HepG2 (cell line): ENCODE measurements around the gene AKAP12. TPM values are rescaled to one million over a fixed set of nuclear protein-coding genes. Genes with fewer than 3 reads are reported as not detected.
A peak's percentile ranks its signal among the peaks of the same experiment; 100 is the strongest.

Source experiments
- DMAP1 ChIP-seq: IDR thresholded peaks from 2 replicates; pipeline ENCODE4 v1.6.1; 2016
- DR1 ChIP-seq: sonication (generic); formaldehyde crosslinking; IDR thresholded peaks from 2 replicates; pipeline ENCODE4 v1.8.0; 2021; ENCODE audit warnings: mild to moderate bottlenecking, missing genetic modification reagents, inconsistent platforms
- FLYWCH1 ChIP-seq: sonication (generic); formaldehyde crosslinking; IDR thresholded peaks from 2 replicates; pipeline ENCODE4 v1.8.1; 2023; ENCODE audit warnings: mild to moderate bottlenecking, missing genetic modification reagents
- HOMEZ ChIP-seq: IDR thresholded peaks from 2 replicates; pipeline ENCODE4 v1.6.1; 2016; ENCODE audit warnings: low read depth
- KLF13 ChIP-seq: sonication (generic); formaldehyde crosslinking; IDR thresholded peaks from 2 replicates; pipeline ENCODE4 v1.4.0; 2020; ENCODE audit warnings: mild to moderate bottlenecking, missing genetic modification reagents
- KLF9 ChIP-seq: IDR thresholded peaks from 2 replicates; pipeline ENCODE4 v1.6.1; 2016; ENCODE audit warnings: low read depth
- MAFG ChIP-seq: sonication (generic); formaldehyde crosslinking; IDR thresholded peaks from 2 replicates; pipeline ENCODE4 v1.5.1; 2020; ENCODE audit warnings: mild to moderate bottlenecking, missing genetic modification reagents
- MXD1 ChIP-seq: sonication (generic); formaldehyde crosslinking; IDR thresholded peaks from 2 replicates; pipeline ENCODE4 v1.4.0; 2020; ENCODE audit warnings: mild to moderate bottlenecking, missing genetic modification reagents
- NCOA2 ChIP-seq: sonication (generic); formaldehyde crosslinking; IDR thresholded peaks from 2 replicates; pipeline ENCODE4 v1.8.0; 2022; ENCODE audit warnings: inconsistent platforms
- NFKBIZ ChIP-seq: IDR thresholded peaks from 2 replicates; pipeline ENCODE4 v1.6.1; 2018; ENCODE audit warnings: missing genetic modification reagents, missing compliant biosample characterization
- RFX1 ChIP-seq: fragments of 450-650 bp; IDR thresholded peaks from 2 replicates; pipeline ENCODE4 v1.6.1; 2017
- SRY ChIP-seq: sonication (generic); formaldehyde crosslinking; IDR thresholded peaks from 2 replicates; pipeline ENCODE4 v1.8.0; 2022; ENCODE audit warnings: mild to moderate bottlenecking, missing genetic modification reagents
- STAT5B ChIP-seq: sonication (generic); formaldehyde crosslinking; IDR thresholded peaks from 2 replicates; pipeline ENCODE4 v1.4.0; 2020; ENCODE audit warnings: missing genetic modification reagents
- TAF1 ChIP-seq: sonication (generic); formaldehyde crosslinking; IDR thresholded peaks from 2 replicates; pipeline ENCODE4 v1.4.0; 2020; ENCODE audit warnings: missing genetic modification reagents
- ZBTB49 ChIP-seq: sonication (generic); formaldehyde crosslinking; IDR thresholded peaks from 2 replicates; pipeline ENCODE4 v1.4.0; 2020; ENCODE audit warnings: missing genetic modification reagents, borderline replicate concordance
- ZFP90 ChIP-seq: sonication (generic); formaldehyde crosslinking; IDR thresholded peaks from 2 replicates; pipeline ENCODE4 v1.8.0; 2022; ENCODE audit warnings: missing genetic modification reagents, mild to moderate bottlenecking, inconsistent platforms, borderline replicate concordance
- ZNF101 ChIP-seq: sonication (generic); formaldehyde crosslinking; IDR thresholded peaks from 2 replicates; pipeline ENCODE4 v1.4.0; 2020; ENCODE audit warnings: mild to moderate bottlenecking, low read depth, missing genetic modification reagents, borderline replicate concordance
- ZNF160 ChIP-seq: sonication (generic); formaldehyde crosslinking; IDR thresholded peaks from 2 replicates; pipeline ENCODE4 v1.8.0; 2022; ENCODE audit warnings: mild to moderate bottlenecking, inconsistent platforms, missing genetic modification reagents
- ZNF207 ChIP-seq: fragments of 450-650 bp; IDR thresholded peaks from 2 replicates; pipeline ENCODE4 v1.6.1; 2016; ENCODE audit warnings: antibody characterized with exemption, borderline replicate concordance
- ZNF282 ChIP-seq: fragments of 450-650 bp; IDR thresholded peaks from 2 replicates; pipeline ENCODE4 v1.6.1; 2018; ENCODE audit not compliant: partially characterized antibody
- ZNF333 ChIP-seq: sonication (generic); formaldehyde crosslinking; IDR thresholded peaks from 2 replicates; pipeline ENCODE4 v1.4.0; 2020; ENCODE audit warnings: mild to moderate bottlenecking, missing genetic modification reagents, borderline replicate concordance
- ZNF546 ChIP-seq: sonication (generic); formaldehyde crosslinking; conservative IDR thresholded peaks from 2 replicates; pipeline ENCODE4 v1.8.1; 2023; ENCODE audit warnings: mild to moderate bottlenecking, missing genetic modification reagents
- ZNF547 ChIP-seq: sonication (generic); formaldehyde crosslinking; IDR thresholded peaks from 2 replicates; pipeline ENCODE4 v1.5.1; 2020; ENCODE audit warnings: mild to moderate bottlenecking, missing genetic modification reagents
- ZNF577 ChIP-seq: sonication (generic); formaldehyde crosslinking; IDR thresholded peaks from 2 replicates; pipeline ENCODE4 v1.4.0; 2020; ENCODE audit warnings: mild to moderate bottlenecking, low read depth, missing genetic modification reagents, borderline replicate concordance
- ZNF660 ChIP-seq: sonication (generic); formaldehyde crosslinking; IDR thresholded peaks from 2 replicates; pipeline ENCODE4 v1.5.1; 2020; ENCODE audit warnings: mild to moderate bottlenecking, low read depth, missing genetic modification reagents, borderline replicate concordance
- ZNF7 ChIP-seq: IDR thresholded peaks from 2 replicates; pipeline ENCODE4 v1.6.1; 2016; ENCODE audit warnings: missing biosample characterization, missing genetic modification reagents
- ZNF720 ChIP-seq: sonication (generic); formaldehyde crosslinking; IDR thresholded peaks from 2 replicates; pipeline ENCODE4 v1.4.0; 2020; ENCODE audit warnings: missing genetic modification reagents
- ZNF790 ChIP-seq: sonication (generic); formaldehyde crosslinking; IDR thresholded peaks from 2 replicates; pipeline ENCODE4 v1.8.0; 2022; ENCODE audit warnings: missing genetic modification reagents, mild to moderate bottlenecking, borderline replicate concordance
- ZSCAN31 ChIP-seq: sonication (generic); formaldehyde crosslinking; IDR thresholded peaks from 2 replicates; pipeline ENCODE4 v1.5.0; 2020; ENCODE audit warnings: low read depth, mild to moderate bottlenecking, missing genetic modification reagents
- polyA plus RNA-seq, 8 experiments: library from polyadenylated mRNA; depleted of rRNA in 3 of 8; stranded (reverse) in 7 of 8; unstranded in 1 of 8; fragments of >200 nt; fragmentation: Illumina TruSeq in 4 of 8; extraction: Trizol in 4 of 8; gene quantifications; 2 replicates each; pipeline versions ENCODE4 v1.2.1 to v1.2.3, GENCODE V29; 2011 to 2016; ENCODE audit warnings: low read depth in 4 of 8, missing spikeins in 1 of 8, mixed read lengths in 1 of 8; ENCODE audit not compliant: insufficient read depth in 1 of 8
- total RNA-seq, 5 experiments: library from RNA; depleted of rRNA; stranded (reverse); fragments of >200 nt; fragmentation: Illumina TruSeq; extraction: Trizol; gene quantifications; 2 replicates each; pipeline ENCODE4 v1.2.3, GENCODE V29; 2016; ENCODE audit warnings: low read depth in 1 of 5

The AKAP12 gene
- total and polyA plus RNA-seq, 2 of the 13 experiments (the other 11 are each of a cell fraction or from before 2014, with no cell fraction given): 10.6 to 19.0 TPM

GRCh38 chr6:151391471-151392413 is 152.0 kb downstream of the AKAP12 start, which contains the start of gene ZBTB2 (continued):
- TF ChIP-seq NFKBIZ (CRISPR knock-in tag): no peak
- TF ChIP-seq FLYWCH1 (CRISPR knock-in tag): 0 out of 2 replicates have a peak, but pooled peaks have one; percentile 20
- TF ChIP-seq ZNF660: no peak
- no peak for TF ChIP-seq ZSCAN31 (CRISPR knock-in tag)
- TF ChIP-seq NCOA2 (CRISPR knock-in tag): 0 out of 2 replicates have a peak, but pooled peaks have one; percentile 16
- no peak for TF ChIP-seq ZNF101 (CRISPR knock-in tag)
- TF ChIP-seq ZBTB49 (CRISPR knock-in tag): no peak
- TF ChIP-seq DR1 (CRISPR knock-in tag): no peak
- TF ChIP-seq KLF9 (CRISPR knock-in tag): no peak
- TF ChIP-seq ZNF7: no peak
- no peak for TF ChIP-seq TAF1 (CRISPR knock-in tag)
- no peak for TF ChIP-seq KLF13
- TF ChIP-seq ZNF333 (CRISPR knock-in tag): no peak
- TF ChIP-seq ZNF207: no peak
- 0 out of 2 replicates have a peak, but pooled peaks have one; percentile 64 for TF ChIP-seq ZNF546 (CRISPR knock-in tag)
- TF ChIP-seq STAT5B: no peak
- TF ChIP-seq RFX1: no peak
- no peak for TF ChIP-seq ZNF547
- no peak for TF ChIP-seq ZNF282
- TF ChIP-seq ZNF790: no peak
- TF ChIP-seq ZNF577 (CRISPR knock-in tag): no peak
- peak; percentile 30; the same call in 1 of the 2 replicates for TF ChIP-seq ZNF160 (CRISPR knock-in tag)
- 0 out of 2 replicates have a peak, but pooled peaks have one; percentile 80 for TF ChIP-seq ZFP90 (CRISPR knock-in tag)
- peak; percentile 70; the same call in 1 of the 2 replicates for TF ChIP-seq DMAP1 (CRISPR knock-in tag)
- TF ChIP-seq ZNF720 (CRISPR knock-in tag): 0 out of 2 replicates have a peak, but pooled peaks have one; percentile 21
- no peak for TF ChIP-seq MAFG (CRISPR knock-in tag)
- TF ChIP-seq MXD1: no peak
- TF ChIP-seq SRY (CRISPR knock-in tag): no peak
- no peak for TF ChIP-seq HOMEZ (CRISPR knock-in tag)
